A673 (cell line): ENCODE results near the gene URAD.

ENCODE experiments used
- EZH2 ChIP-seq: fragments of 200-600 bp; sonication (generic); IDR thresholded peaks from 2 replicates; pipeline ENCODE4 v1.6.1; 2017; ENCODE audit warnings: borderline replicate concordance, low read depth, mild to moderate bottlenecking, mixed read lengths, antibody characterized with exemption, low read length; ENCODE audit not compliant: poor library complexity, severe bottlenecking
- TF ChIP-seq, protein P1 (sequence below): fragments of 300-800, 200-600 bp; sonication (generic); conservative IDR thresholded peaks from 2 replicates; pipeline ENCODE4 v1.5.1; 2017; ENCODE audit warnings: low read depth, mild to moderate bottlenecking, antibody characterized with exemption, low read length, moderate library complexity, mixed read lengths

DNA sequence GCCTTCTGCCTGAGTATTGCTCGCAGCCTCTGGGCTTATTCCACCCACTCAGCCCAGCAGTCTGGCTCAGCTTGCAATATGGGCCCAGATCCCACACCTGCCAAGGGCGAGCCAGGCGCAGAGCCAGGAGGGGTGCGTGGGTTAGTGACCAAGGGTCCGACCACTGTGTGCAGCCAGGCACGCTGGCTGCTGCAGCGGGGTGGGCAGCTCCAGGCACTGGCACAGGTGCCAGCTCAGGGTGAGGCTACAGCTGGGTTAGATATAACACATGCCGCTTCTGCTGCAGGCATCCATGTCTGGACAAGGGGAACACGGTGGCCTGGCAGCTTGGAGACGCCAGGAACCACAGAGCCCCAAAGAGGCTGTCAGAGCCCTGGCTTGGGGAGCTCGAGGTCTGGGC lies 12.6 kb upstream of the URAD start:
- TF ChIP-seq, protein P1, sequence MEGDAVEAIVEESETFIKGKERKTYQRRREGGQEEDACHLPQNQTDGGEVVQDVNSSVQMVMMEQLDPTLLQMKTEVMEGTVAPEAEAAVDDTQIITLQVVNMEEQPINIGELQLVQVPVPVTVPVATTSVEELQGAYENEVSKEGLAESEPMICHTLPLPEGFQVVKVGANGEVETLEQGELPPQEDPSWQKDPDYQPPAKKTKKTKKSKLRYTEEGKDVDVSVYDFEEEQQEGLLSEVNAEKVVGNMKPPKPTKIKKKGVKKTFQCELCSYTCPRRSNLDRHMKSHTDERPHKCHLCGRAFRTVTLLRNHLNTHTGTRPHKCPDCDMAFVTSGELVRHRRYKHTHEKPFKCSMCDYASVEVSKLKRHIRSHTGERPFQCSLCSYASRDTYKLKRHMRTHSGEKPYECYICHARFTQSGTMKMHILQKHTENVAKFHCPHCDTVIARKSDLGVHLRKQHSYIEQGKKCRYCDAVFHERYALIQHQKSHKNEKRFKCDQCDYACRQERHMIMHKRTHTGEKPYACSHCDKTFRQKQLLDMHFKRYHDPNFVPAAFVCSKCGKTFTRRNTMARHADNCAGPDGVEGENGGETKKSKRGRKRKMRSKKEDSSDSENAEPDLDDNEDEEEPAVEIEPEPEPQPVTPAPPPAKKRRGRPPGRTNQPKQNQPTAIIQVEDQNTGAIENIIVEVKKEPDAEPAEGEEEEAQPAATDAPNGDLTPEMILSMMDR = no peak
- TF ChIP-seq EZH2 = no peak
